ENCODE data around the gene LRRC66.
A peak's percentile ranks its signal among the peaks of the same experiment; 100 is the strongest.

LRRC66 gene

GRCh38 chr4:52019936-52020657, at the start of gene LRRC66:
LRRC66 (minus strand) TSS chr4:52020363; CDS start chr4:52017613, 2,750 bp downstream.
- DNase-seq = no peak

GRCh38 chr4:52069571-52069970, 49.4 kb upstream of the LRRC66 start:
- no peak for DNase-seq

- no peak for DNase-seq
Measured at GRCh38 chr4:52059372-52059771, 39.2 kb upstream of the LRRC66 start.

- no peak for DNase-seq
Measured at GRCh38 chr4:52058275-52058674, 38.1 kb upstream of the LRRC66 start.

GRCh38 chr4:52057196-52057595, 37.0 kb upstream of the LRRC66 start:
- no peak for DNase-seq

GRCh38 chr4:52054254-52054653, 34.1 kb upstream of the LRRC66 start:
- no peak for DNase-seq

GRCh38 chr4:52052475-52052780, 32.3 kb upstream of the LRRC66 start:
- no peak for DNase-seq

- DNase-seq = no peak
Measured at GRCh38 chr4:52051615-52052474, 31.7 kb upstream of the LRRC66 start.

- no peak for DNase-seq
Measured at GRCh38 chr4:52051213-52051614, 31.1 kb upstream of the LRRC66 start, which contains the start of gene SPATA18. SPATA18 (plus strand) TSS chr4:52051304; CDS start chr4:52051705, 401 bp downstream.

GRCh38 chr4:52049266-52049665, 29.1 kb upstream of the LRRC66 start:
- DNase-seq = no peak

GRCh38 chr4:52045028-52045427, 24.9 kb upstream of the LRRC66 start:
- no peak for DNase-seq

GRCh38 chr4:52038103-52038912, 18.1 kb upstream of the LRRC66 start, which contains the start of gene SGCB:
SGCB (minus strand) TSS chr4:52038299; CDS start chr4:52038259, 40 bp downstream.
- DNase-seq = peak; percentile 64

GRCh38 chr4:52037689-52038102, 17.5 kb upstream of the LRRC66 start:
- DNase-seq = no peak

- DNase-seq = no peak
Measured at GRCh38 chr4:52036886-52037530, 16.8 kb upstream of the LRRC66 start.

- no peak for DNase-seq
Measured at GRCh38 chr4:52035190-52035589, 15.0 kb upstream of the LRRC66 start.

- no peak for DNase-seq
Measured at GRCh38 chr4:52032005-52032404, 11.8 kb upstream of the LRRC66 start.

GRCh38 chr4:52028970-52029369, 8.8 kb upstream of the LRRC66 start:
- no peak for DNase-seq

- no peak for DNase-seq
Measured at GRCh38 chr4:52017814-52018213, 2.3 kb downstream of the LRRC66 start.

- DNase-seq = no peak
Measured at GRCh38 chr4:52016981-52017380, 3.2 kb downstream of the LRRC66 start.

- no peak for DNase-seq
Measured at GRCh38 chr4:52015366-52015765, 4.8 kb downstream of the LRRC66 start.

GRCh38 chr4:52014903-52015302, 5.3 kb downstream of the LRRC66 start:
- DNase-seq = no peak

GRCh38 chr4:52012651-52013050, 7.5 kb downstream of the LRRC66 start:
- no peak for DNase-seq

- no peak for DNase-seq
Measured at GRCh38 chr4:52010986-52011385, 9.2 kb downstream of the LRRC66 start.
